K562 (cell line): Measurements from ENCODE around the gene SET. TPM values are rescaled to one million over a fixed set of nuclear protein-coding genes. Genes with fewer than 3 reads are reported as not detected.

Experiments used
- CREB1 ChIP-seq, 2 experiments: sonication (generic) in 1 of 2; formaldehyde crosslinking in 1 of 2; IDR thresholded peaks; 2 replicates each; pipeline versions ENCODE4 v1.6.1 to v1.8.0; 2012 to 2022; ENCODE audit warnings: inconsistent platforms in 1 of 2, mild to moderate bottlenecking in 1 of 2, missing genetic modification reagents in 1 of 2, moderate library complexity in 1 of 2
- ETV6 ChIP-seq, 3 experiments: fragments of 150-350 bp in 1 of 3; sonication (generic) in 1 of 3; formaldehyde crosslinking in 1 of 3; IDR thresholded peaks; 2 replicates each; pipeline versions ENCODE4 v1.6.1 to v1.8.0; 2014 to 2022; ENCODE audit warnings: borderline replicate concordance in 2 of 3, low read depth in 2 of 3, antibody characterized with exemption in 1 of 3, low read length in 1 of 3, mild to moderate bottlenecking in 1 of 3, missing genetic modification reagents in 1 of 3
- HCFC1 ChIP-seq: IDR thresholded peaks from 2 replicates; pipeline ENCODE4 v1.6.1; 2012; ENCODE audit warnings: low read depth, low read length, improper control_type of control experiment
- IFI16 ChIP-seq: fragments of 250-450 bp; sonication (Bioruptor Pico); IDR thresholded peaks from 2 replicates; pipeline ENCODE4 v2.1.2; 2022; ENCODE audit warnings: mild to moderate bottlenecking, inconsistent platforms
- MAZ ChIP-seq, 2 experiments: fragments of 450-650 bp in 1 of 2; sonication (generic) in 1 of 2; formaldehyde crosslinking; IDR thresholded peaks in 1 of 2; conservative IDR thresholded peaks in 1 of 2; 2 replicates each; pipeline versions ENCODE4 v1.4.0 to v1.5.0; 2020; ENCODE audit warnings: mild to moderate bottlenecking in 1 of 2, missing genetic modification reagents in 1 of 2
- MTA1 ChIP-seq: fragments of 450-650 bp; IDR thresholded peaks from 2 replicates; pipeline ENCODE4 v1.6.1; 2017; ENCODE audit warnings: borderline replicate concordance
- PTBP1 ChIP-seq: fragments of 200-400 bp; formaldehyde crosslinking; IDR thresholded peaks from 2 replicates; pipeline ENCODE4 v1.6.1; 2017; ENCODE audit warnings: low read depth, low read length
- SREBF1 ChIP-seq: fragments of 150-350 bp; IDR thresholded peaks from 2 replicates; pipeline ENCODE4 v1.6.1; 2014; ENCODE audit warnings: antibody characterized with exemption, low read depth, low read length, borderline replicate concordance
- YBX1 ChIP-seq: fragments of 450-650 bp; IDR thresholded peaks from 2 replicates; pipeline ENCODE4 v1.7.1; 2016; ENCODE audit warnings: mild to moderate bottlenecking
- ZFP30 ChIP-seq: fragments of 250-450 bp; sonication (Bioruptor Pico); IDR thresholded peaks from 2 replicates; pipeline ENCODE4 v1.8.0; 2022; ENCODE audit warnings: moderate library complexity, mild to moderate bottlenecking, inconsistent platforms, borderline replicate concordance
- ZNF146 ChIP-seq: IDR thresholded peaks from one replicate; pipeline ENCODE4 v1.6.1; 2018; ENCODE audit warnings: missing compliant biosample characterization; ENCODE audit not compliant: unreplicated experiment
- ZNF197 ChIP-seq: fragments of 200-800 bp; sonication (Bioruptor generic); IDR thresholded peaks from 2 replicates; pipeline ENCODE4 v1.6.1; 2016; ENCODE audit warnings: low read depth, missing genetic modification characterization, missing compliant biosample characterization
- ZNF3 ChIP-seq: fragments of 250-450 bp; sonication (Bioruptor Pico); IDR thresholded peaks from 2 replicates; pipeline ENCODE4 v1.5.0; 2021; ENCODE audit warnings: mild to moderate bottlenecking, moderate library complexity
- polyA plus RNA-seq, 8 experiments: library from polyadenylated mRNA; depleted of rRNA in 4 of 8; stranded (reverse) in 5 of 8; unstranded in 3 of 8; fragments of >200 nt; fragmentation: Nextera tagmentation in 2 of 8; fragmentation: Illumina TruSeq in 1 of 8; extraction: Ambion mirVana in 2 of 8; extraction: Trizol in 1 of 8; gene quantifications; 2 replicates each; pipeline versions ENCODE4 v1.2.1 to v1.2.3, GENCODE V29; 2011 to 2014; ENCODE audit warnings: inconsistent platforms in 1 of 8, missing spikeins in 1 of 8
- total RNA-seq, 7 experiments: library from RNA; depleted of rRNA in 6 of 7; stranded (reverse); fragments of >200 nt in 6 of 7; fragmentation: Illumina TruSeq in 2 of 7; extraction: Trizol in 2 of 7; gene quantifications; 2 replicates each; pipeline versions ENCODE4 v1.2.1 to v1.2.3, GENCODE V29; 2011 to 2021; ENCODE audit warnings: low replicate concordance in 1 of 7
- TF ChIP-seq, protein P1 (sequence below): sonication (generic); formaldehyde crosslinking; IDR thresholded peaks from 2 replicates; pipeline ENCODE4 v1.8.1; 2023; ENCODE audit warnings: mild to moderate bottlenecking, missing genetic modification reagents
- TF ChIP-seq, protein P2 (sequence below): IDR thresholded peaks from 3 replicates; pipeline ENCODE4 v1.6.1; 2011; ENCODE audit warnings: borderline replicate concordance, mild to moderate bottlenecking; ENCODE audit not compliant: insufficient read length, insufficient read depth

Gene SET
- total and polyA plus RNA-seq, 9 of the 15 experiments (the other 6 are each of a cell fraction or from before 2014, with no cell fraction given), result 404 to 1,447 (median 907) TPM

DNA sequence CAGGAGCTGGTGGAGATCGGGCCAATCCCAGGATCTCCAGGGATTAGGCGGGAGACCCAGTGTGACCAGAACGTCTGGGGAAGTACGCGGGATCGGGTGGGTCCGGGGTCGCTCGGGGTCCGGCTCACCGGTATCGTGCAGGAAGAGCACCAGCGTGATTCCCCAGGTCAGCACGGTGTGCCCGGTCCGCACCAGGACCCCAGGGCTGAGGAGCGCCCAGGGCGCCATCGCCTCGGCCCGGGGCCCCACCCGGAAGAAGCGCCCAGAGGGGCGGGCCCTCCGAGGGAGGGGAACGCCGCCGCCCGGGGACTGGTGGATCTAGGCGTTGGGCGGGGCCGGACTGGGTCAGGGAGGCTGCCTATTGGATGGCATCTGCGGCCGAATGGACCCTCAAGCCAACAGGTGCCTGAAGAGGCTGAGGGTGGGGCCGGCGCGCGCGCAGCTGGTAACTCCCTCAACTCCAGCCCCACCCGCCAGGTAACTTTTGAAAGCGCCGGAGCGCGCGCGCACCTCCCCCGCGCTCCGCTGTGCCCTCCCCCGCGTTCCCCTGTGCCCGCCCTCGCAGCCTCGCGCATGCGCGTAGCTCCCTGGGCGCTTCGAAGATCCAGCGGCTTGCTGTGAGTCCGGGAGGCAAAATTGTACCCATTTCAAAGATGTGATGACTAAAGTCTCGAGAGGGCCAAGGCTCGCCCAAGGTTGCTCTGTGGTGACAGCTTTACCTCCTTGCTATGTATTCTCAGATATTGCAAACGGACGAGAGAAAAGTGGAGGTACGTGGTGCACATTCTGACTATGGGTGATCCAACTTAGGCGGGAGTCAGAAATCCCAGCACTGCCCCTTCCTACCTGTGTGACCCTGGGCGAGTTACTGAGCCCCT lies 35.1 kb downstream of the SET start, which contains the start of gene ZDHHC12 (continued):
- no peak for TF ChIP-seq CREB1 (IDR thresholded peaks at IDR 0.05)
- TF ChIP-seq CREB1 (CRISPR knock-in tag; IDR thresholded peaks at IDR 0.05), result peak; percentile 43
- TF ChIP-seq, protein P1, sequence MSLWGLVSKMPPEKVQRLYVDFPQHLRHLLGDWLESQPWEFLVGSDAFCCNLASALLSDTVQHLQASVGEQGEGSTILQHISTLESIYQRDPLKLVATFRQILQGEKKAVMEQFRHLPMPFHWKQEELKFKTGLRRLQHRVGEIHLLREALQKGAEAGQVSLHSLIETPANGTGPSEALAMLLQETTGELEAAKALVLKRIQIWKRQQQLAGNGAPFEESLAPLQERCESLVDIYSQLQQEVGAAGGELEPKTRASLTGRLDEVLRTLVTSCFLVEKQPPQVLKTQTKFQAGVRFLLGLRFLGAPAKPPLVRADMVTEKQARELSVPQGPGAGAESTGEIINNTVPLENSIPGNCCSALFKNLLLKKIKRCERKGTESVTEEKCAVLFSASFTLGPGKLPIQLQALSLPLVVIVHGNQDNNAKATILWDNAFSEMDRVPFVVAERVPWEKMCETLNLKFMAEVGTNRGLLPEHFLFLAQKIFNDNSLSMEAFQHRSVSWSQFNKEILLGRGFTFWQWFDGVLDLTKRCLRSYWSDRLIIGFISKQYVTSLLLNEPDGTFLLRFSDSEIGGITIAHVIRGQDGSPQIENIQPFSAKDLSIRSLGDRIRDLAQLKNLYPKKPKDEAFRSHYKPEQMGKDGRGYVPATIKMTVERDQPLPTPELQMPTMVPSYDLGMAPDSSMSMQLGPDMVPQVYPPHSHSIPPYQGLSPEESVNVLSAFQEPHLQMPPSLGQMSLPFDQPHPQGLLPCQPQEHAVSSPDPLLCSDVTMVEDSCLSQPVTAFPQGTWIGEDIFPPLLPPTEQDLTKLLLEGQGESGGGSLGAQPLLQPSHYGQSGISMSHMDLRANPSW, result peak; percentile 82; the same call in 1 of the 2 replicates
- no peak for TF ChIP-seq ZFP30 (CRISPR knock-in tag)
- TF ChIP-seq ETV6 (IDR thresholded peaks at IDR 0.05; ENCODE audit: borderline replicate concordance in 1 of 2, low read depth in 2 of 2, low read length in 1 of 2), result no peak
- no peak for TF ChIP-seq ETV6 (CRISPR knock-in tag; IDR thresholded peaks at IDR 0.05; ENCODE audit: borderline replicate concordance)
- TF ChIP-seq PTBP1, result peak; percentile 96
- peak; percentile 22; the same call in 1 of the 2 replicates for TF ChIP-seq MTA1
- peak; percentile 12; the same call in 1 of the 2 replicates for TF ChIP-seq HCFC1
- no peak for TF ChIP-seq ZNF146 (CRISPR knock-in tag)
- no peak for TF ChIP-seq YBX1
- TF ChIP-seq ZNF3 (CRISPR knock-in tag), result no peak
- no peak for TF ChIP-seq IFI16 (CRISPR knock-in tag)
- no peak for TF ChIP-seq ZNF197
- TF ChIP-seq, protein P2, sequence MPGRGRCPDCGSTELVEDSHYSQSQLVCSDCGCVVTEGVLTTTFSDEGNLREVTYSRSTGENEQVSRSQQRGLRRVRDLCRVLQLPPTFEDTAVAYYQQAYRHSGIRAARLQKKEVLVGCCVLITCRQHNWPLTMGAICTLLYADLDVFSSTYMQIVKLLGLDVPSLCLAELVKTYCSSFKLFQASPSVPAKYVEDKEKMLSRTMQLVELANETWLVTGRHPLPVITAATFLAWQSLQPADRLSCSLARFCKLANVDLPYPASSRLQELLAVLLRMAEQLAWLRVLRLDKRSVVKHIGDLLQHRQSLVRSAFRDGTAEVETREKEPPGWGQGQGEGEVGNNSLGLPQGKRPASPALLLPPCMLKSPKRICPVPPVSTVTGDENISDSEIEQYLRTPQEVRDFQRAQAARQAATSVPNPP, result no peak
- TF ChIP-seq SREBF1, result no peak
- TF ChIP-seq MAZ (CRISPR knock-in tag; conservative IDR thresholded peaks at IDR 0.05 in 1 of 2, IDR thresholded peaks at IDR 0.05 in 1 of 2), result peak; percentile 94 to 98
